ENCODE results near the gene OR10A7. TPM values are rescaled to one million over a fixed set of nuclear protein-coding genes. Genes with fewer than 3 reads are reported as not detected.

The OR10A7 gene
- total RNA-seq, 4 donors from 2014 or later: not detected

GRCh38 chr12:55194382-55194781 is 26.4 kb upstream of the OR10A7 start:
- no peak for DNase-seq (ENCODE audit: low spot score)
- ATAC-seq (ENCODE audit: low FRiP score): no peak
- no peak for TF ChIP-seq CTCF (IDR thresholded peaks at IDR 0.05)

- ATAC-seq (ENCODE audit: low FRiP score) (no peak), DNase-seq (ENCODE audit: low spot score) (no peak)
- no peak for TF ChIP-seq CTCF (IDR thresholded peaks at IDR 0.05)
Observed at GRCh38 chr12:55226523-55226922, 5.7 kb downstream of the OR10A7 start.

GRCh38 chr12:55227643-55228042 is 6.8 kb downstream of the OR10A7 start:
- DNase-seq (ENCODE audit: low spot score): no peak
- TF ChIP-seq CTCF (IDR thresholded peaks at IDR 0.05): no peak
- ATAC-seq (ENCODE audit: low FRiP score): no peak

- ATAC-seq (ENCODE audit: low FRiP score): no peak
- DNase-seq (ENCODE audit: low spot score): no peak
- TF ChIP-seq CTCF (IDR thresholded peaks at IDR 0.05): no peak
Observed at GRCh38 chr12:55244309-55244708, 23.5 kb downstream of the OR10A7 start, which contains the start of gene OR6C74. OR6C74 (plus strand) TSS chr12:55244609; CDS start chr12:55247288, 2,679 bp downstream.

GRCh38 chr12:55246159-55246558 is 25.3 kb downstream of the OR10A7 start:
- ATAC-seq (ENCODE audit: low FRiP score) (no peak), DNase-seq (ENCODE audit: low spot score) (no peak)
- TF ChIP-seq CTCF (IDR thresholded peaks at IDR 0.05): no peak

- no peak for TF ChIP-seq CTCF (IDR thresholded peaks at IDR 0.05)
- no peak for DNase-seq (ENCODE audit: low spot score)
- no peak for ATAC-seq (ENCODE audit: low FRiP score)
Observed at GRCh38 chr12:55250944-55251343, 30.1 kb downstream of the OR10A7 start.

- no peak for TF ChIP-seq CTCF (IDR thresholded peaks at IDR 0.05)
- DNase-seq (ENCODE audit: low spot score) (no peak), ATAC-seq (ENCODE audit: low FRiP score) (no peak)
Observed at GRCh38 chr12:55253281-55253680, 32.5 kb downstream of the OR10A7 start.

Measured in omental fat pad (tissue), 4 donors.